GM21717 (cell line): ENCODE data around the gene AMMECR1.

Experiments
- ATAC-seq: cut with Tn5 transposase; IDR thresholded peaks from one replicate; pipeline ENCODE4 v1.9.1; 2021; ENCODE audit warnings: mild to moderate bottlenecking, moderate library complexity; ENCODE audit not compliant: unreplicated experiment

The AMMECR1 gene

GRCh38 chrX:110311437-110312230 lies 6.3 kb downstream of the AMMECR1 start:
- ATAC-seq: no peak

GRCh38 chrX:110310896-110311295 lies 7.0 kb downstream of the AMMECR1 start:
- peak; percentile 85 for ATAC-seq

GRCh38 chrX:110310000-110310790 lies 7.7 kb downstream of the AMMECR1 start:
- ATAC-seq: no peak

- no peak for ATAC-seq
These were observed 9.7 kb downstream of the AMMECR1 start for GRCh38 chrX:110308220-110308619.

GRCh38 chrX:110304884-110305283 lies 13.0 kb downstream of the AMMECR1 start:
- no peak for ATAC-seq

GRCh38 chrX:110304371-110304770 lies 13.5 kb downstream of the AMMECR1 start:
- no peak for ATAC-seq

GRCh38 chrX:110302975-110303374 lies 14.9 kb downstream of the AMMECR1 start:
- no peak for ATAC-seq

GRCh38 chrX:110301194-110301593 lies 16.7 kb downstream of the AMMECR1 start:
- no peak for ATAC-seq

- no peak for ATAC-seq
These were observed 23.8 kb downstream of the AMMECR1 start for GRCh38 chrX:110294087-110294486.

GRCh38 chrX:110293658-110294057 lies 24.2 kb downstream of the AMMECR1 start:
- ATAC-seq: no peak

GRCh38 chrX:110287605-110288004 lies 30.3 kb downstream of the AMMECR1 start:
- no peak for ATAC-seq

GRCh38 chrX:110286106-110286505 lies 31.8 kb downstream of the AMMECR1 start:
- ATAC-seq: no peak

- no peak for ATAC-seq
These were observed 33.7 kb downstream of the AMMECR1 start for GRCh38 chrX:110284159-110284558.

GRCh38 chrX:110282922-110283321 lies 35.0 kb downstream of the AMMECR1 start:
- no peak for ATAC-seq

GRCh38 chrX:110281377-110281776 lies 36.5 kb downstream of the AMMECR1 start:
- no peak for ATAC-seq

GRCh38 chrX:110280954-110281353 lies 36.9 kb downstream of the AMMECR1 start:
- ATAC-seq: no peak

- no peak for ATAC-seq
These were observed 40.3 kb downstream of the AMMECR1 start for GRCh38 chrX:110277609-110278008.

- peak; percentile 95 for ATAC-seq
These were observed 41.1 kb downstream of the AMMECR1 start for GRCh38 chrX:110276778-110277177.

GRCh38 chrX:110268886-110269285 lies 49.0 kb downstream of the AMMECR1 start:
- no peak for ATAC-seq

- no peak for ATAC-seq
These were observed 49.5 kb downstream of the AMMECR1 start for GRCh38 chrX:110268395-110268794.

GRCh38 chrX:110267874-110268273 lies 50.0 kb downstream of the AMMECR1 start:
- ATAC-seq: no peak

- no peak for ATAC-seq
These were observed 52.2 kb downstream of the AMMECR1 start for GRCh38 chrX:110265661-110266060.
